ENCODE measurements around the gene PLIN3. TPM values are rescaled to one million over a fixed set of nuclear protein-coding genes. Genes with fewer than 3 reads are reported as not detected.

PLIN3 gene
- total RNA-seq, 2 donors from 2014 or later: 41.7 to 51.6 TPM

DNA sequence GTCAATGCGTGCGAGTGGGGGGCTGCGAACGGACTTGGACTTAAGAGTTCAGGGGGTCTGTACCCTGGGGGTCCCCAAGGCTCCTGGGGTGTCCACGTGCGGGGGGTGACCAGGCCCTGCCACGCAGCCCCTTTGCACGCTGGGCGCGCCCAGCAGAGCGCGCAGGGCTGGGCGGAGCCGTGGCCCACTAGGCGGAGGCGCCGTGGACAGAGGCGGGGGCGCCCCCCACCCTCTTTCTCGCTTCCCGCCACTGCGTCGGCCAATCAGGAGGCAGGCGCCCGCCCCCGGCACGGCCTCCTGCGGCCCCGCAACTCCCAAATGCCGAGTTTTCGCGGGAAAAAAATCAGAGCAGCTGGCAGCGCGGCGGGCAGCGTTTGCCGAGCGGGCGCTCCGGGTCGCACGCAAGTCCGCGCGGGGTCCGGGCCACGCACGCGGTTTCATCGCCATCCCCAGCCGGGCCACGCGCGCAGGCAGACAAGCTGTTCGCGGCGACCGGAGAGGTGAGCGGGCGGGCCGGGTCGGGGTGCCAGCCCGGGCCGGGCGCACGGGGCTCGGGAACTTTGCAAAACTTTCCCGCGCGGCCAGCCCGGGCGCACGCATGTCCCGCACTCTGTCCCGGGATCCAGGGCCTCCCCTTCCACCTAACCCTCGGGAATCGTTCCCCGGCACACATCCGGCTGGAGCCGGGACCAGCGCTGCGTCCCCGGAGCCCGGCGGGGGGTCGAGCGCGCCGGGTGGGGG is 41.9 kb upstream of the PLIN3 start, which contains the start of gene UHRF1:
Gene UHRF1 (plus strand): TSS at position 346 of the 741 bp plus-strand sequence. CDS start 1,385 bp downstream, outside the sequence.
- Histone ChIP-seq H3K4me1 (ENCODE audit: control insufficient read depth in 1 of 2, low read depth in 2 of 2) (peaks cover 8 to 31% of the 10 kb centered on the region in 2 donors), H3K27ac (no peak within 1 kb of the TSS), H3K36me3 (no peaks in the 10 kb centered on the region), H3K27me3 (replicated peaks; ENCODE audit: insufficient read depth) (no peaks in the 10 kb centered on the region), H3K4me3 (peak within 1 kb of the TSS; percentile 82), H3K9me3 (no peaks in the 10 kb centered on the region)
- DNase-seq (ENCODE audit: low spot score) (no peak), ATAC-seq (ENCODE audit: insufficient number of reproducible peaks, low FRiP score, low read depth) (no peak)
- no peak for TF ChIP-seq CTCF (IDR thresholded peaks at IDR 0.05)

- no peak overlapping the region for H3K4me3 ChIP-seq
- TF ChIP-seq CTCF (IDR thresholded peaks at IDR 0.05): no peak
- no peaks in the 10 kb centered on the region for H3K27me3 ChIP-seq (replicated peaks; ENCODE audit: insufficient read depth)
- no peak for ATAC-seq (ENCODE audit: insufficient number of reproducible peaks, low FRiP score, low read depth)
- no peaks in the 10 kb centered on the region for H3K9me3 ChIP-seq
- no peak overlapping the region for H3K27ac ChIP-seq
- DNase-seq (ENCODE audit: low spot score): no peak
- no peaks in the 10 kb centered on the region for H3K36me3 ChIP-seq
- peaks cover 8 to 31% of the 10 kb centered on the region in 2 donors for H3K4me1 ChIP-seq (ENCODE audit: control insufficient read depth in 1 of 2, low read depth in 2 of 2)
These were observed 41.3 kb upstream of the PLIN3 start for GRCh38 chr19:4908781-4909155.

DNA sequence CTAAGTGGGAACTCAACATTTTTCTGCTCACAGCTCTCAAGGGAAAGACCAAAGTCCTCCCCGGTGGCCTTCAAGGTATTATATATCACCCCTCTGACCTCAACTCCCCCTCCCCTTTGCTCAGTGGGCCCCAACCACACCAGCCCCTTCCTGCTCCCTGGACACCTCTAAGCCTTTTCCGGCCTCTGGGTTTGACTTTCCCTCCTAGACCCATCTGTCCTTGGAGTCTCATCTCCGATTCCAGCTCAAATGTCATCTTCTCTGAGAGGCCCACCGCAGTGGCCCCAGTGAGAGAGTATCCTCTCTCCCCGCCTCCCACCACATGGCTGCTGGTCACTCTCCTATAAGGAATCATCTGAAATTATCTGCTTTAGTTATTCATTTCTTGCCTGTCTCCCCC is 40.9 kb upstream of the PLIN3 start:
- DNase-seq (ENCODE audit: low spot score) (no peak), ATAC-seq (ENCODE audit: insufficient number of reproducible peaks, low FRiP score, low read depth) (no peak)
- H3K27me3 ChIP-seq (replicated peaks; ENCODE audit: insufficient read depth): no peaks in the 10 kb centered on the region

GRCh38 chr19:4906963-4907362 is 39.5 kb upstream of the PLIN3 start:
- Histone ChIP-seq H3K27ac (no peak overlapping the region), H3K9me3 (no peaks in the 10 kb centered on the region), H3K27me3 (replicated peaks; ENCODE audit: insufficient read depth) (no peaks in the 10 kb centered on the region), H3K4me1 (ENCODE audit: control insufficient read depth in 1 of 2, low read depth in 2 of 2) (peaks cover 8 to 27% of the 10 kb centered on the region in 2 donors), H3K4me3 (no peak overlapping the region), H3K36me3 (no peaks in the 10 kb centered on the region)
- DNase-seq (ENCODE audit: low spot score) (no peak), ATAC-seq (ENCODE audit: insufficient number of reproducible peaks, low FRiP score, low read depth) (no peak)
- no peak for TF ChIP-seq CTCF (IDR thresholded peaks at IDR 0.05)

More for the DNA sequence above, 40.9 kb upstream of the PLIN3 start:
- no peak for TF ChIP-seq CTCF (IDR thresholded peaks at IDR 0.05)
- no peak overlapping the region for H3K27ac ChIP-seq
- H3K4me1 ChIP-seq (ENCODE audit: control insufficient read depth in 1 of 2, low read depth in 2 of 2): peaks cover 8 to 31% of the 10 kb centered on the region in 2 donors
- no peak overlapping the region for H3K4me3 ChIP-seq
- no peaks in the 10 kb centered on the region for H3K9me3 ChIP-seq
- no peaks in the 10 kb centered on the region for H3K36me3 ChIP-seq

DNA sequence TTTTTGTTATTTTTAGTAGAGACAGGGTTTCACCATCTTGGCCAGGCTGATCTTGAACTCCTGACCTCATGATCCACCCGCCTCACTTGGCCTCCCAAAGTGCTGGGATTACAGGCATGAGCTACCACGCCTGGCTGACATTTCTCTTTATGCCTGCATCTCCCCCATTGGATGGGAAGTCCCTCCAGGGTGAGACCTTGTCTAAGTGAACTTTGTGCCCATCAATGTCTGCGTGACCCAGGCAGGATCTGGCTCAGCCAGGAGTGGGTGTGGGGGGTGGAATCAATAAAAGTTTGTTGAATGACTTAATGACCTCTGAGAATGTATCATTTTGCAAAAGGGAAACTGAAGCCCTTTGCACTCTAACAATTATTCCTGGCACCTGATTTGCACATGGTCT is 37.0 kb upstream of the PLIN3 start:
- H3K36me3 ChIP-seq: no peaks in the 10 kb centered on the region
- ATAC-seq (ENCODE audit: insufficient number of reproducible peaks, low FRiP score, low read depth): no peak
- H3K27me3 ChIP-seq (replicated peaks; ENCODE audit: insufficient read depth): no peaks in the 10 kb centered on the region
- DNase-seq (ENCODE audit: low spot score): no peak
- H3K9me3 ChIP-seq: no peaks in the 10 kb centered on the region
- no peak overlapping the region for H3K4me3 ChIP-seq
- peaks cover 0 to 6% of the 10 kb centered on the region in 2 donors for H3K4me1 ChIP-seq (ENCODE audit: control insufficient read depth in 1 of 2, low read depth in 2 of 2)
- H3K27ac ChIP-seq: no peak overlapping the region
- TF ChIP-seq CTCF (IDR thresholded peaks at IDR 0.05): no peak
